HL-60 (cell line): Measurements from ENCODE around the gene KRT36.

ENCODE experiments used
- POLR2AphosphoS5 ChIP-seq: IDR thresholded peaks from 2 replicates; pipeline ENCODE4 v1.6.1; 2012; ENCODE audit warnings: low read depth
- TF ChIP-seq, protein P1 (sequence below): IDR thresholded peaks from one replicate; pipeline ENCODE4 v1.5.1; 2011; ENCODE audit warnings: low read length, control low read depth, inconsistent platforms; ENCODE audit not compliant: insufficient read depth

DNA sequence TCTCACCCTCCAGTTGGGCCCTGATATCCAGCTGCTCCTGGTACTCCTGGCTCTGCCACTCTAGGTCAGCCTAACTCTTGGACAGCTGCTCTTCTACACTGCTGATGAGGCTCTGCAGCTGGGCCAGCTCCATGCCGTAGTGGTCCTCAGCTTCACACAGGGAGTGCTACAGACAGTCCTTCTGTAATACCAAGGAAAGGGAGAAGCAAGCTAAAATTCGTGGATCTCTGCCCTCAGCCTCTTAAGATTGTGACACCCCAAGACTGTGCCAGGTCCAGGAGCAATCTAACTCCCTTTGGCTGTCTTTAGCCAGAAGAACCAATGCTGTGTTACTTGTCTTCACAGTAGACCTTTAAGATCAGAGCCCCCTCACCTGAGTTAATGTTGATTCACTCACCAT is 41.2 kb downstream of the KRT36 start:
- TF ChIP-seq, protein P1, sequence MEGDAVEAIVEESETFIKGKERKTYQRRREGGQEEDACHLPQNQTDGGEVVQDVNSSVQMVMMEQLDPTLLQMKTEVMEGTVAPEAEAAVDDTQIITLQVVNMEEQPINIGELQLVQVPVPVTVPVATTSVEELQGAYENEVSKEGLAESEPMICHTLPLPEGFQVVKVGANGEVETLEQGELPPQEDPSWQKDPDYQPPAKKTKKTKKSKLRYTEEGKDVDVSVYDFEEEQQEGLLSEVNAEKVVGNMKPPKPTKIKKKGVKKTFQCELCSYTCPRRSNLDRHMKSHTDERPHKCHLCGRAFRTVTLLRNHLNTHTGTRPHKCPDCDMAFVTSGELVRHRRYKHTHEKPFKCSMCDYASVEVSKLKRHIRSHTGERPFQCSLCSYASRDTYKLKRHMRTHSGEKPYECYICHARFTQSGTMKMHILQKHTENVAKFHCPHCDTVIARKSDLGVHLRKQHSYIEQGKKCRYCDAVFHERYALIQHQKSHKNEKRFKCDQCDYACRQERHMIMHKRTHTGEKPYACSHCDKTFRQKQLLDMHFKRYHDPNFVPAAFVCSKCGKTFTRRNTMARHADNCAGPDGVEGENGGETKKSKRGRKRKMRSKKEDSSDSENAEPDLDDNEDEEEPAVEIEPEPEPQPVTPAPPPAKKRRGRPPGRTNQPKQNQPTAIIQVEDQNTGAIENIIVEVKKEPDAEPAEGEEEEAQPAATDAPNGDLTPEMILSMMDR: no peak
- no peak for TF ChIP-seq POLR2AphosphoS5
